ENCODE results near the gene SLIT1.

GRCh38 chr10:97199152-97199551 is 13.4 kb upstream of the SLIT1 start:
- TF ChIP-seq POLR2AphosphoS5 (IDR thresholded peaks at IDR 0.05; ENCODE audit: low read depth, low read length) (no peak), REST (IDR thresholded peaks at IDR 0.05; ENCODE audit: insufficient read depth in 1 of 2, low read depth in 2 of 2, low read length in 2 of 2) (no peak), SIN3A (IDR thresholded peaks at IDR 0.05; ENCODE audit: borderline replicate concordance, insufficient read depth, low read length) (no peak), TAF1 (IDR thresholded peaks at IDR 0.05; ENCODE audit: borderline replicate concordance, insufficient read depth, low read length) (no peak)
